NCI-H146 treated with DMSO at 0.1 percent for 48 hours (cell line): Measurements from ENCODE around the gene CD200R1.

Experiments used
- DNase-seq: peaks from one replicate; lab custom pipeline; 2025; ENCODE audit not compliant: unreplicated experiment; lab: John Stamatoyannopoulos, UW

CD200R1 gene

DNA sequence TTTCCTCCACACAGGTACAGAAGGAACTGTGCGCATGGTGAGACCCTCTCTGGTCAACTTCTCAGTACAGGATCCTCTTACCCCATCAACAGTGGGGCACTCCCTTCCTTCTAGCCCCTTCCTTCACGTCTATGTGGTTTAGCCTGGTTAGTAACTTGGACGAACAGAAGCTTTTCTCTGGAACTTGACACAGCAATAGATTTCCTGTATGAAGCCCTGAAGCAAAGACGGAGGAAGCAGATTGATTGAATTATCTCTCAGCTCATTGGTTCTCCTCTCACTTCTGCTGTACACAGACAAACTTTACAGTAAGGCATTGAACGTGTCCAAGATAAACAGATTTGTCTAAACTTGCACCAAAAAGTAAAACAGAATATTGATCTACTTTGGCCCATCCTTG, at the start of gene CD200R1:
Gene CD200R1, minus strand, starts transcription at position 210 of the 400 bp plus-strand sequence. CDS start 246 bp downstream, outside the sequence.
- no peak for DNase-seq

DNA sequence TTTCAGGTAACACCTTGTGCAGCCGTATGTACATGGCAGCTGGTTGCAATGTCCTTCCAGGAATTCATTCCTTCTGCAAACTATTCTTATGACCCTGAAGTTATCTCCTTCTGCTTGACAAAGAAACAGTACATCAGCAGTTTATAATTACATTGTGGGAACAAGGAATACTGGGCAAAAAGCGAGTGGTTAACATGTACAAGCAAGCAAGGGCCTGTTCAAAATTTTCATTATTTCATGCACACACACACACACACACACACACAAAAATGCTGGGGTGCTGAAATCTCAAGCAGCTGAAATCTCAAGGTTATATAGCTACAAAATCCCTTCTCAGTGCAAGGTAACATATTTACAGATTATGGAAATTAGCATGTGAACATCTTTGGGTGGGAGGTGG, 46.6 kb upstream of the CD200R1 start:
- DNase-seq, result no peak

- DNase-seq, result peak; percentile 92
Measured at GRCh38 chr3:113019182-113020137, 44.6 kb upstream of the CD200R1 start.

GRCh38 chr3:113018536-113019181, 43.8 kb upstream of the CD200R1 start:
- no peak for DNase-seq

DNA sequence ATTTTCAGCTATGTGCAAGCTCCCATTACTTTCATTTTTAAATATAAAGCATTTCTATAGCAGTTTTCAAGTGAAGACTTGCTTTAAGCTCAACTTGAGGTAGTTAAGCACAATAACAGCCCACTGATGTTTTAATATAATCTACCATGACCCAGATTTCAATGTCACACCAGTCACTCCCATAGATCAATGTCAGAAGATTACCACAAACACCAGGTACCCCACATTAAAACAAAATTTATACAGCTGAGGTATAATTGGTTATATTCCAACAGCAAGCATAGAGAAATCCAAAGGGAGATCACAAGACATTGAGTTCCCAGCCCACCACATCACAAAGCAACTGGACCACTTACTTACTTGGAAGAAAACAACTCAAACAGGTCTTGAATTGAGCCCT, 38.7 kb upstream of the CD200R1 start:
- DNase-seq, result no peak

- no peak for DNase-seq
Measured at GRCh38 chr3:113008117-113008516, 33.2 kb upstream of the CD200R1 start.

DNA sequence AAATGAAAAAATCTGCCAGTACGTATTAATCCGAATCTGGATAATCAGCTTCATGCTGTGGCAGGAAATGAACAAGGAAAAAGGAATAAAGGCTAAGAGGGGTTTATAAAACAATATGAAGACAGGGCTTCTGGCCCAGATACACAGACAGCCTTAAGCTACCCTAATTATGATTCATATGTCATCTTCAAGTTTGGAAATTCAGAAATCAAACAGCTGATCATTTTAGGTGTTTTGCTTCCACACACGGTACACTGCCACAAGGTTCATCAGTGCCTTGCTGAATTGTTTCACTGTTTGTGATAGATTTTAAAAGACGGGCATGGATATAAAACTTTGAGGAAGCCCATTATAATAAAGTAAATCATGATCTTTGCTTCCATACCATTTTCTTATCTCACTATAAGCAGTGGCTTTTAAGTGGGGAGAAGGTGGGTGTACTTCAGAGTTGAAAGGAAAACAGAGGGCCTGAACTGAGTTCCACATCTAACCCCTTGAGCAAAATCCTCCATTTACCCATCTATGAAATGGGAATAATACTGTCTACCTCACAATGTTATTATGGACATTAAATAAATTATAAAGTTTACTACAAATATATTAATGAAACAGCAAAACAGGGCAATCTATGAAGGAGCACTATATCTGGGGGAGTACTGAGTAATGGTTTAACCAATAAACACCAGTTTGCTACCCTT, 31.6 kb upstream of the CD200R1 start:
- DNase-seq, result no peak

DNA sequence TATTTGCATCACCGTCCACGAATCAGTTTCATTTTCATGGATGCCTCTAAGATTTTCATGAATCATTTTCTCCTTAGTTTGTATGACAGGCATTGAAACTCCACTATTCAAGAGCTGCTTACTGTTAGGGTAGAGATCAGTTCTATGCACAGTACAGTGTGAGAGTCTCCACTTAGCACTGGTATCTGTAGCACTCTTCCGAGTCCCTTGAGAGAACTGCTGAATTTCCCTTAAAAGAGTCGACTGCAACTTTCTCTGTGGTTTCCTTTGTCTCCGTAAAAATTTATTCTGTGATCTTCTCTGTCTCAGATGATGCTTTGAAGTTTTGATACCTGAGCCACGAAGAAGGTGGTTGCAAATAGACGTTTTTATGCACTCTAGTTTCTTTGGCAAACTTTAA, 30.7 kb upstream of the CD200R1 start:
- no peak for DNase-seq

DNA sequence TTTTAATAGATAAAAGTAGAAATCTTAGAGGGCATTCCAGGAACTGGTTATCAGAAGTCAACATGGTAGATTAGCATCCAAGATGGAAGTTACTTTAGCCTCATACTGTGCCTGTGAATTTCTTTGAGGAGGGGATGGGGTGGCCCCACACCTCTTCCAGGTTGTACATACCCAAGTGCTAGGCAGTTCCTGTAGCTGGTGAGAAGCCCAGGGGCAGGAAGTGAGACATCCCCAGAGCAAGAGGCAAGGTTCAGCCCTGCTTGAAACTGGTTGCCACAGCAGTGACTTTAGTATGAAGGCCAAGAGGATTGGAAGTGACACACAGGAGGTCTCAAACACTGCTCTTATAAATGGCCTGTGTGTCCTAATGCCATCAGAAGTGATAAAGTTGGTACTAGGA, 27.8 kb upstream of the CD200R1 start:
- no peak for DNase-seq

GRCh38 chr3:113002037-113002436, 27.1 kb upstream of the CD200R1 start:
- DNase-seq, result no peak

DNA sequence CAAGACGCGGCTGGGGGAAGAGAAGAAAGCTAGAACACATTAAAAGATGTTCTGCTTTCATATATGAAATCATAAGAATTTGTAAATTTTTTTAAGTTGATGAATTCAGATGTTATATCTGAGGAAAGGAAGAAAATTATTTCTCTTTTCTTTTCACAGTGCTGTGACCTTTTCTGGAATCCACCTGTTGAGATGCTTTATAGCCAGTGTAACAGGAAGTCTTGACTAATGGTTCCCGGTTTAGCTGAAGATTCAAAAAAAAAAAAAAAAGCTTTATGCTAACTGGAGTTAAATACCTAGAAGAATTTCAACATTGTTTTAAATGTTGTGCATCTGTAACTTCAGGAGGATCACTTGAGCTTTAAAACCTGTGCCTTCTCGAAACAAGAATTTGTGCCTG, 25.8 kb upstream of the CD200R1 start:
- DNase-seq, result no peak

- DNase-seq, result no peak
Measured at GRCh38 chr3:112995800-112996199, 20.9 kb upstream of the CD200R1 start.

- peak; percentile 97 for DNase-seq
Measured at GRCh38 chr3:112990672-112991602, 16.0 kb upstream of the CD200R1 start, which contains the start of gene GTPBP8. TSS of gene GTPBP8 (plus strand) at chr3:112990984. CDS start at chr3:112991000, 16 bp downstream.

DNA sequence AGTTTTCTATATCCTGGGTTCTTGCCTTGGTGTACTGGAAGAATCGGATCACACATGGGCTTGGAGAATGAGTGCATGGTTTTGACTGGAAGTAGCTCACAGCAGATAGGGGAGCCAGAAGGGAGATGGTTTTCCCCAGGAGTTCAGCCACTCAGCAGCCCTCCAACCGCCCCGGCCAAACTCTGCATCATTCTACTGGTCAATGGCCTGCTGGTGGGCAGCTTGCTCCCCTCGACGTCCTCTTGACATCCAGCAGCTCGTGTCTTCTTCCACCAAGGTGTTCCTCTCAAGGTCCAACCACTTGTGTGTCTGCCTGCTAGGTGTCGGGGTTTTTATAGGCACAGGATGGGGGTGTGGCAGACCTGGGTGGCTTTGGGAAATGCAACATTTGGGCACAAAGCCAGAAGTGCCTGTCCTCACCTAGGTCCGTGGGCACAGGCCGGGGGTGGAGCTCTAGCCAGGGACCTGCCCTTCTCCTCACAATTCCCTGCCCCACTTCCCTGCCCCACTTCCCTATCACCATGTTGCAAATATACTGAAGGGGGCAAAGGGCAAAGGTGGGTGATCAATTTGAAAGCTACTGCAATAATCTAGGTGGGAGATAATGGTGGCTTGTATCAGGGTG, 12.9 kb upstream of the CD200R1 start:
- DNase-seq, result no peak

- DNase-seq, result no peak
Measured at GRCh38 chr3:112984485-112984884, 9.6 kb upstream of the CD200R1 start.

DNA sequence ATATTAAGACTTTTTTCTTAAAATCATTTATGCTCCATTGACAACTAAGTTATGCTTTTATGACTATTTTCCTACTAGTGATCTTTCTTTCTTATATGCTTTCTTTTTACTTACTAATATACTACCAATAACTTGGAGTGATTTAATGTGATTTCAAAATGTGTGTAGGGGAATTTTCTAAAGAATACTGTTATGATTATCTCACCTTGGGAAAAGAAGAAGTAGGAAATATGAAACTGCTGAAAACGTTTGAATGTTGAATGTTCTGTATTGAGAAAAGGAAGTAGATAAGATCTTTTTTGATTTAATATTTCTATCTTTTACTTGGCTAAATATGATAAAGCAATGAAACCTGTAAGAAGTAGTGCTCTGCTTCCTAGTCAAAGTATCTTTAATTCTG, 7.8 kb upstream of the CD200R1 start:
- DNase-seq, result no peak

DNA sequence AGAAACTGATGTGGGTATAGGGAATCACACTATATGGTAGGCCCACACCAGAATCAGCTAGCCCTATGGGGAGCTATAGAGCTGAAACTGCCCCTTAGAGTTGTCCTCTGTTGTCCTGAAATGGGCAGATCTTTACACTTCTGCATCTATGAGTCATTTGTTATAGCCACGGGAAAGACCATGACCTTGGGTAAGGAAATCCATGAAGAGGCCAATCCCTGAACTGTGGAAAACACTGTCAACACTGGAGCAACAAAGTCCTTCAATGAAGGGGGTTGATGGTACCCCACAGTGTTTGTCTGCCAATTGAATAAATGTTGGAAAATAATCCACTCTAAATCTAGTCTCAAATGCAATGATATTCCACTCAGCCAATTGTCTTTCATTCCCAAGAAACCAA, 5.2 kb upstream of the CD200R1 start:
- DNase-seq, result no peak

GRCh38 chr3:112979244-112979832, 4.4 kb upstream of the CD200R1 start:
- DNase-seq, result peak; percentile 62

GRCh38 chr3:112976953-112977352, 2.0 kb upstream of the CD200R1 start:
- no peak for DNase-seq

- no peak for DNase-seq
Measured at GRCh38 chr3:112976001-112976400, 1.1 kb upstream of the CD200R1 start.
